HEK293 (cell line): ENCODE results near the gene WWOX.
"Not testable (repeated sequence)": the region's sequence is repeated elsewhere in the genome, so short reads cannot be mapped to it uniquely, and the experiment has no call there.

Source experiments
- CTCF ChIA-PET: fragments of 350-600 bp; formaldehyde crosslinking; extraction: SDS; loops from one replicate; lab custom pipeline; 2021; ENCODE audit warnings: antibody characterized with exemption; lab: Yijun Ruan, JAX
- POLR2A ChIA-PET: fragments of 300-600 bp; formaldehyde crosslinking; extraction: SDS; loops from one replicate; lab custom pipeline; 2020; ENCODE audit warnings: antibody characterized with exemption, inconsistent platforms; lab: Yijun Ruan, JAX
- H3K27ac ChIP-seq: fragments of 200-500 bp; sonication (Bioruptor generic); 2 replicates; pipeline ENCODE4 v1.5.1; 2014; ENCODE audit warnings: low read depth, low read length, control low read depth, inconsistent platforms; ENCODE audit errors: extremely low read depth
- H3K36me3 ChIP-seq, 2 experiments: fragments of 200-500 bp in 1 of 2; sonication (Bioruptor generic) in 1 of 2; 1 replicate in 1 of 2; 2 replicates in 1 of 2; pipeline ENCODE4 v1.5.1; 2014 to 2017; ENCODE audit warnings: inconsistent platforms in 2 of 2, low read length in 2 of 2; ENCODE audit not compliant: control insufficient read depth in 2 of 2, insufficient read depth in 1 of 2
- H3K4me1 ChIP-seq: fragments of 200-500 bp; sonication (Bioruptor generic); 2 replicates; pipeline ENCODE4 v1.5.1; 2014; ENCODE audit warnings: mild to moderate bottlenecking, low read length, inconsistent platforms; ENCODE audit not compliant: control insufficient read depth, insufficient read depth
- H3K4me3 ChIP-seq: 2 replicates; pipeline ENCODE4 v1.5.1; 2011; ENCODE audit warnings: low read depth, mild to moderate bottlenecking, control low read depth, low read length, moderate library complexity
- H3K9me3 ChIP-seq: fragments of 200-500 bp; sonication (Bioruptor generic); 2 replicates; pipeline ENCODE4 v1.5.1; 2014; ENCODE audit warnings: low read depth, low read length, inconsistent platforms; ENCODE audit not compliant: control insufficient read depth, insufficient read depth
- HIC1 ChIP-seq: fragments of 450-650 bp; formaldehyde crosslinking; IDR thresholded peaks from 2 replicates; pipeline ENCODE4 v1.5.1; 2016; ENCODE audit warnings: missing biosample characterization, missing genetic modification characterization
- HOXA7 ChIP-seq: sonication (generic); formaldehyde crosslinking; IDR thresholded peaks from 2 replicates; pipeline ENCODE4 v1.8.1; 2022; ENCODE audit warnings: missing genetic modification reagents, borderline replicate concordance
- KLF8 ChIP-seq: fragments of 450-650 bp; formaldehyde crosslinking; IDR thresholded peaks from 2 replicates; pipeline ENCODE4 v1.5.1; 2016; ENCODE audit warnings: missing biosample characterization, missing genetic modification characterization
- PRDM1 ChIP-seq: fragments of 450-650 bp; formaldehyde crosslinking; IDR thresholded peaks from 2 replicates; pipeline ENCODE4; 2016; ENCODE audit warnings: missing biosample characterization, missing genetic modification characterization
- SP3 ChIP-seq: fragments of 450-650 bp; formaldehyde crosslinking; IDR thresholded peaks from 2 replicates; pipeline ENCODE4 v1.5.1; 2016; ENCODE audit warnings: missing biosample characterization, missing genetic modification characterization
- ZNF157 ChIP-seq: fragments of 450-650 bp; formaldehyde crosslinking; IDR thresholded peaks from 2 replicates; pipeline ENCODE4 v1.5.1; 2016; ENCODE audit warnings: missing biosample characterization, missing genetic modification characterization
- ZNF19 ChIP-seq: fragments of 450-650 bp; formaldehyde crosslinking; IDR thresholded peaks from 2 replicates; pipeline ENCODE4; 2016; ENCODE audit warnings: missing biosample characterization, missing genetic modification characterization, low read depth
- ZNF2 ChIP-seq: fragments of 450-650 bp; formaldehyde crosslinking; IDR thresholded peaks from 2 replicates; pipeline ENCODE4 v1.5.1; 2016; ENCODE audit warnings: missing biosample characterization, missing genetic modification characterization
- ZNF223 ChIP-seq: fragments of 450-650 bp; formaldehyde crosslinking; IDR thresholded peaks from 2 replicates; pipeline ENCODE4 v1.5.1; 2016; ENCODE audit warnings: missing biosample characterization, missing genetic modification characterization
- ZNF354C ChIP-seq: fragments of 450-650 bp; formaldehyde crosslinking; IDR thresholded peaks from 2 replicates; pipeline ENCODE4 v1.5.1; 2016; ENCODE audit warnings: missing biosample characterization, missing genetic modification characterization, low read depth, borderline replicate concordance
- ZNF362 ChIP-seq: fragments of 450-650 bp; formaldehyde crosslinking; IDR thresholded peaks from 2 replicates; pipeline ENCODE4 v1.5.1; 2016; ENCODE audit warnings: missing biosample characterization, missing genetic modification characterization
- ZNF555 ChIP-seq: fragments of 450-650 bp; formaldehyde crosslinking; conservative IDR thresholded peaks from 2 replicates; pipeline ENCODE4 v1.5.1; 2017; ENCODE audit warnings: missing biosample characterization, mild to moderate bottlenecking, missing genetic modification characterization, inconsistent platforms
- ZNF629 ChIP-seq: fragments of 450-650 bp; formaldehyde crosslinking; IDR thresholded peaks from 2 replicates; pipeline ENCODE4 v1.5.1; 2017; ENCODE audit warnings: missing biosample characterization, missing genetic modification characterization
- ZNF677 ChIP-seq: fragments of 450-650 bp; IDR thresholded peaks from 2 replicates; pipeline ENCODE4 v1.5.0; 2018; ENCODE audit warnings: missing biosample characterization, mild to moderate bottlenecking, missing genetic modification characterization, moderate library complexity
- ZNF791 ChIP-seq: fragments of 450-650 bp; formaldehyde crosslinking; IDR thresholded peaks from 2 replicates; pipeline ENCODE4 v1.5.1; 2016; ENCODE audit warnings: missing biosample characterization, missing genetic modification characterization
- TF ChIP-seq, protein P1 (sequence below): fragments of 450-650 bp; formaldehyde crosslinking; IDR thresholded peaks from 2 replicates; pipeline ENCODE4 v1.5.1; 2016; ENCODE audit warnings: missing biosample characterization, missing genetic modification characterization
- TF ChIP-seq, protein P2 (sequence below): fragments of 450-650 bp; IDR thresholded peaks from 2 replicates; pipeline ENCODE4 v1.5.1; 2018; ENCODE audit warnings: missing biosample characterization, mild to moderate bottlenecking, missing genetic modification characterization

WWOX gene

DNA sequence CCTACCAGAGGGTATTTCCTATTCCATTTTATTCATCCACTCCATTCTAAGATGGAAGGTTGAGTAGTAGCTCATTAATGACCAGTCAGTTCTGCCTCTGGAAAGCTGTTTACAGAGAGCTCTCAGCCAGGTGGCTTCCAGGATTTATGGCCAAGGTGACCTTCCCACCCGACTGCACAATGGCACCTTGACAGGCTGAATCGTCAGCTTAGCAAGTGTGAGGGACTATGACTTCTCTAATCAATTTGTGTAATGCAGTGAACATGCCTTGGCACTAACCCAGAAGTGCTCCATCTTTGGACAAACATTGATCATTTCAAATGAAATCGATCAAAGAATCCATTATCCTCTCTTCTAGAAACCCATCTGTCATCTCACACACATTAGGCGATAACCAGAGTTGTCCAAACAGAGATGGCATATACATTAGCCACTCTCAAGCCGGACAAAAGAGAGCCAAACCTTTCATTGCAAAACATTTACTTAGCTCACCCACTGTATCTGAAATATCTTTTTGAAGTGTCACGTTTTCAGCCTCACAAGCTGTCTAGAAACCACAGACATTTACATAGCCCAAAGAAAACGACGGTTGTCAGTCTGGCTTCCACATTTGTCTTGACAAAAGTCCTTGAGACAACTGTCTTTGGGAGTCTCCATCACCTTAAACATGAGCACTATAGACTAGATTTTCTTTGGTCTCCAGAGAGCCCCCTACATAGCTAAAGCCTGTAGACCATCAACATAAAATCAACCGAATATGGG lies 41.5 kb upstream of the WWOX start:
- Histone ChIP-seq H3K36me3 (no peaks in the 10 kb centered on the region), H3K4me3 (no peak overlapping the region), H3K27ac (no peak overlapping the region), H3K9me3 (no peaks in the 10 kb centered on the region), H3K4me1 (no peaks in the 10 kb centered on the region)
- ChIA-PET CTCF (interaction anchor here (0.6 kb wide), 1 partner anchor 873 kb away, joined by 5 read pairs; no protein-coding TSS in a partner anchor), POLR2A (no interaction called here)
- no peak for TF ChIP-seq ZNF362 (tag by site-specific recombination)
- TF ChIP-seq ZNF677 (tag by site-specific recombination) = no peak
- no peak for TF ChIP-seq PRDM1 (tag by site-specific recombination)
- TF ChIP-seq, protein P1, sequence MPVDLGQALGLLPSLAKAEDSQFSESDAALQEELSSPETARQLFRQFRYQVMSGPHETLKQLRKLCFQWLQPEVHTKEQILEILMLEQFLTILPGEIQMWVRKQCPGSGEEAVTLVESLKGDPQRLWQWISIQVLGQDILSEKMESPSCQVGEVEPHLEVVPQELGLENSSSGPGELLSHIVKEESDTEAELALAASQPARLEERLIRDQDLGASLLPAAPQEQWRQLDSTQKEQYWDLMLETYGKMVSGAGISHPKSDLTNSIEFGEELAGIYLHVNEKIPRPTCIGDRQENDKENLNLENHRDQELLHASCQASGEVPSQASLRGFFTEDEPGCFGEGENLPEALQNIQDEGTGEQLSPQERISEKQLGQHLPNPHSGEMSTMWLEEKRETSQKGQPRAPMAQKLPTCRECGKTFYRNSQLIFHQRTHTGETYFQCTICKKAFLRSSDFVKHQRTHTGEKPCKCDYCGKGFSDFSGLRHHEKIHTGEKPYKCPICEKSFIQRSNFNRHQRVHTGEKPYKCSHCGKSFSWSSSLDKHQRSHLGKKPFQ (tag by site-specific recombination) = no peak
- TF ChIP-seq, protein P2, sequence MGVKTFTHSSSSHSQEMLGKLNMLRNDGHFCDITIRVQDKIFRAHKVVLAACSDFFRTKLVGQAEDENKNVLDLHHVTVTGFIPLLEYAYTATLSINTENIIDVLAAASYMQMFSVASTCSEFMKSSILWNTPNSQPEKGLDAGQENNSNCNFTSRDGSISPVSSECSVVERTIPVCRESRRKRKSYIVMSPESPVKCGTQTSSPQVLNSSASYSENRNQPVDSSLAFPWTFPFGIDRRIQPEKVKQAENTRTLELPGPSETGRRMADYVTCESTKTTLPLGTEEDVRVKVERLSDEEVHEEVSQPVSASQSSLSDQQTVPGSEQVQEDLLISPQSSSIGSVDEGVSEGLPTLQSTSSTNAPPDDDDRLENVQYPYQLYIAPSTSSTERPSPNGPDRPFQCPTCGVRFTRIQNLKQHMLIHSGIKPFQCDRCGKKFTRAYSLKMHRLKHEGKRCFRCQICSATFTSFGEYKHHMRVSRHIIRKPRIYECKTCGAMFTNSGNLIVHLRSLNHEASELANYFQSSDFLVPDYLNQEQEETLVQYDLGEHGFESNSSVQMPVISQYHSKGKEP (tag by site-specific recombination) = no peak
- no peak for TF ChIP-seq ZNF629
- TF ChIP-seq SP3 (tag by site-specific recombination) = no peak
- no peak for TF ChIP-seq ZNF2 (tag by site-specific recombination)
- no peak for TF ChIP-seq HOXA7
- no peak for TF ChIP-seq KLF8 (tag by site-specific recombination)

DNA sequence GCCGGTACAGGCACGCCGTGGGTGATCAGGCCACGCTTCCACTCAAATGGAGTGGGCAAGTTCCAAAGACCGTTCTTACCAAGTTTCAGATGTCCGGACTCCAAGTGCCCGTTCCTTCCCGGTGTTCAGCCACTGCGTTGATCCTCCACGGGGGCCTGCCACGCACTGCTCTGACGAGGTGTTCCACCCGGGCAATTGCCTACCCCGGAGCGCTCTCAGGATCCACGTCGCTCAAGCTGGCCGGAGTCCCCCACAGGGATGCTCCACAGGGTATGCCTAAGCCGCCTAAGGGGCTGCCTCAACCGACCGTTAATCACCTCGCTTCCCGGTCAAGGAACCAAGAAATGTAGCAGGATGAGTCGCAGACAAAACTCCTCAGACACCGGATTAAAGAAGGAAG lies 39.6 kb upstream of the WWOX start:
- CTCF ChIA-PET, H3K4me3 ChIP-seq, H3K9me3 ChIP-seq, H3K4me1 ChIP-seq, H3K36me3 ChIP-seq, POLR2A ChIA-PET, H3K27ac ChIP-seq: not testable (repeated sequence)

GRCh38 chr16:78060295-78060694 lies 39.2 kb upstream of the WWOX start:
- no peaks in the 10 kb centered on the region for H3K36me3 ChIP-seq
- POLR2A ChIA-PET = no interaction called here
- H3K9me3 ChIP-seq = no peaks in the 10 kb centered on the region
- H3K4me1 ChIP-seq = no peaks in the 10 kb centered on the region
- no peak overlapping the region for H3K4me3 ChIP-seq
- H3K27ac ChIP-seq = no peak overlapping the region
- CTCF ChIA-PET = interaction anchor here (0.6 kb wide), 1 partner anchor 26 kb away, joined by 3 read pairs; no protein-coding TSS in a partner anchor
- TF ChIP-seq ZNF354C (tag by site-specific recombination) (no peak), ZNF157 (tag by site-specific recombination) (no peak), ZNF555 (tag by site-specific recombination) (no peak), ZNF19 (tag by site-specific recombination) (no peak), ZNF791 (tag by site-specific recombination) (no peak), HIC1 (tag by site-specific recombination) (no peak), ZNF223 (tag by site-specific recombination) (no peak)
- TF ChIP-seq, all 188 proteins: peak for 0
